Heart left ventricle (tissue), 16 donors: ENCODE results near the gene TANK. TPM values are rescaled to one million over a fixed set of nuclear protein-coding genes. Genes with fewer than 3 reads are reported as not detected.

ENCODE experiments used
- ATAC-seq, 4 donors: fragments of 200-7000 bp; cut with Tn5 transposase; one replicate each; pipeline ENCODE4 v1.9.1; 2020 to 2022; ENCODE audit warnings: moderate library complexity in 4 of 4, mild to moderate bottlenecking in 3 of 4, moderate number of reproducible peaks in 1 of 4
- DNase-seq, 5 donors: peaks; one replicate each; pipeline ENCODE4 v3.0.0-alpha.2; 2020
- H3K27ac ChIP-seq, 12 donors: fragments of 200-600 bp; sonication (generic) in 4 of 12; one replicate each; pipeline versions ENCODE4 v1.5.0 to v1.8.0; 2016 to 2022; ENCODE audit warnings: mild to moderate bottlenecking in 2 of 12
- H3K27me3 ChIP-seq, 9 donors: fragments of 200-600 bp; sonication (generic) in 2 of 9; one replicate each; pipeline versions ENCODE4 v1.5.1 to v1.8.0; 2016 to 2022; ENCODE audit warnings: mild to moderate bottlenecking in 3 of 9
- H3K36me3 ChIP-seq, 9 donors: fragments of 200-600 bp; sonication (generic) in 2 of 9; one replicate each; pipeline versions ENCODE4 v1.5.0 to v1.8.0; 2018 to 2022; ENCODE audit warnings: mild to moderate bottlenecking in 2 of 9
- H3K4me1 ChIP-seq, 12 donors: fragments of 200-600 bp; sonication (generic) in 4 of 12; one replicate each; pipeline versions ENCODE4 v1.5.0 to v1.8.0; 2016 to 2022; ENCODE audit warnings: mild to moderate bottlenecking in 3 of 12
- H3K4me3 ChIP-seq, 12 donors: fragments of 200-600 bp; sonication (generic) in 4 of 12; one replicate each; pipeline versions ENCODE4 v1.5.0 to v1.8.0; 2017 to 2022; ENCODE audit warnings: mild to moderate bottlenecking in 9 of 12, moderate library complexity in 4 of 12
- H3K9me3 ChIP-seq, 12 donors: fragments of 200-600 bp; sonication (generic) in 4 of 12; one replicate each; pipeline versions ENCODE4 v1.5.0 to v1.8.0; 2016 to 2022; ENCODE audit warnings: mild to moderate bottlenecking in 1 of 12
- POLR2A ChIP-seq, 2 donors: fragments of 450-650 bp; IDR thresholded peaks; one replicate each; pipeline ENCODE4 v1.6.1; 2017; ENCODE audit warnings: antibody characterized with exemption in 2 of 2, mild to moderate bottlenecking in 2 of 2, moderate library complexity in 2 of 2
- WGBS, 4 donors: extraction: QIAGEN DNeasy Blood & Tissue Kit in 2 of 4; methylation state at CpG; one replicate each; pipeline versions ENCODE4 v1.1.5 to v1.1.7; 2013 to 2018; 5-methylcytosine and 5-hydroxymethylcytosine counted together
- intact Hi-C, 10 donors: fragments of 100-400 bp; cut with DNase I; formaldehyde crosslinking; loops; one replicate each; pipeline versions ENCODE4 v1.11.1 to v1.14.2; 2022
- polyA plus RNA-seq, 2 donors: library from polyadenylated mRNA; stranded (reverse); fragments of 200-250 nt; gene quantifications; one replicate each; pipeline ENCODE4 v1.2.3, GENCODE V29; 2013
- total RNA-seq, 9 donors: library from RNA; depleted of rRNA in 2 of 9; stranded (reverse); fragments of >200 nt in 2 of 9; fragmentation: NEBNext Ultra II Directional in 3 of 9; extraction: Animal tissue kit (Norgen Biotek cat#: 25700) in 3 of 9; gene quantifications; one replicate each; pipeline versions ENCODE4 v1.1.0 to v1.2.4, GENCODE V29; 2016 to 2023
- TF ChIP-seq, protein P1 (sequence below), 12 donors: fragments of 200-600 bp; sonication (generic) in 4 of 12; IDR thresholded peaks; one replicate each; pipeline versions ENCODE4 v1.5.0 to v1.8.0; 2018 to 2022; ENCODE audit warnings: antibody characterized with exemption in 12 of 12, mild to moderate bottlenecking in 5 of 12
- donor health status: ischemic (EF 13 %, LVEDD 7.1; RV severe dilation, severe dysfunction).
- donor health status: healthy with polysubstance abuse.
- donor health status: DM: no; HTN: yes; CAD: no.
- donor health status: DM: no; HTN: no; CAD: no.
- donor health status: ischemic (EF 25% LVEDD 6.9; RV normal size, moderate dysfunction).
- donor health status: ischemic (EF 25% LVEDD 5.7; RV mildly dilated, moderate dysfunction).
- donor health status: healthy.
- donor health status: DM: yes; HTN: yes; CAD: no.
- donor health status: ischemic (EF 35%, LVEDD 5.7; RV mildly dilated, moderate dysfunction).
- donor health status: nonischemic (EF 11% LVEDD 7.7; RV severe dilation, severe dysfunction).
- donor health status: DM: yes; HTN: yes; CAD: no.
- donor health status: PGD.
- donor health status: ischemic (EF 29% LVEDD 5.4; RV normal size, mild dysfunction).
- donor health status: nonischemic (EF 23%, LVEDD 6.1; RV moderate dilation, normal function).

The TANK gene
- total and polyA plus RNA-seq, 11 donors, result 15.4 to 58.5 (median 32.4) TPM

DNA sequence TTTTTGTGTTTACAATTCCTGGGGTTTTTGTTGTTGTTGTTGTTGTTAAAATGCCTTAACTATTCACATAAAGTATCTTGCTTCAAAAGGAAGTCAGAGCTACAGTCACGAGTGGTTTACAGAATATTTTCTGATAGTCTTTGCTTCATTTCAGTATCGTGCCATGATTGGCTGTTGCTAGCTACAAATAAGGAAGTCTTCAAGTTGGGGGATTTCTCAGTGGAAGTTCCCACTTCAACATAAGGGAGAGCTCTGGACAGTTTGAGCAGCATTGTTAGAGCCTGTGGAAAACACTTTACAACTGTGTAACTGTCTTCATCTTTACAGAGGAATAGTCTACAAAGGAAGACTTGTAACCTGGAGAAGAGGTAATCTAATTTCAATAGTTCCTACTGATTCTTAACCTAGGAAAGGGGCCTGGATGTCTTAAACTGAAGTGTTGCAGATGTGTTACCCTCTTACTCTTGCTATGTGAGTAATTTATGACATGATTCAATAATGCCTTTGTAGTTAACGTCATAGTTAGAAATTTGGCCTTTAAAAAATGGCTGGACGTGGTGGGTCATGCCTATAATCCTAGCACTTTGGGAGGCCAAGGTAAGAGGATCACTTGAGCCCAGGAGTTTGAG, 23.4 kb upstream of the TANK start:
- DNase-seq, result peak in 1 of 5 donors; percentile 15
- Histone ChIP-seq H3K4me3 (peak overlapping the region in 9 of 12 donors; percentile 5 to 62 (median 31)), H3K4me1 (peaks cover 0 to 58% (median 10%) of the 10 kb centered on the region in 12 donors), H3K9me3 (no peaks in the 10 kb centered on the region), H3K27ac (peak overlapping the region in 11 of 12 donors; percentile 33 to 91 (median 50)), H3K36me3 (no peaks in the 10 kb centered on the region), H3K27me3 (no peaks in the 10 kb centered on the region)
- intact Hi-C loops, result no loop called here
- WGBS, 4 donors, result 50 to 57% (median 52%) methylated on average over 4 of the region's 4 CpGs
- TF ChIP-seq, protein P1, sequence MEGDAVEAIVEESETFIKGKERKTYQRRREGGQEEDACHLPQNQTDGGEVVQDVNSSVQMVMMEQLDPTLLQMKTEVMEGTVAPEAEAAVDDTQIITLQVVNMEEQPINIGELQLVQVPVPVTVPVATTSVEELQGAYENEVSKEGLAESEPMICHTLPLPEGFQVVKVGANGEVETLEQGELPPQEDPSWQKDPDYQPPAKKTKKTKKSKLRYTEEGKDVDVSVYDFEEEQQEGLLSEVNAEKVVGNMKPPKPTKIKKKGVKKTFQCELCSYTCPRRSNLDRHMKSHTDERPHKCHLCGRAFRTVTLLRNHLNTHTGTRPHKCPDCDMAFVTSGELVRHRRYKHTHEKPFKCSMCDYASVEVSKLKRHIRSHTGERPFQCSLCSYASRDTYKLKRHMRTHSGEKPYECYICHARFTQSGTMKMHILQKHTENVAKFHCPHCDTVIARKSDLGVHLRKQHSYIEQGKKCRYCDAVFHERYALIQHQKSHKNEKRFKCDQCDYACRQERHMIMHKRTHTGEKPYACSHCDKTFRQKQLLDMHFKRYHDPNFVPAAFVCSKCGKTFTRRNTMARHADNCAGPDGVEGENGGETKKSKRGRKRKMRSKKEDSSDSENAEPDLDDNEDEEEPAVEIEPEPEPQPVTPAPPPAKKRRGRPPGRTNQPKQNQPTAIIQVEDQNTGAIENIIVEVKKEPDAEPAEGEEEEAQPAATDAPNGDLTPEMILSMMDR (IDR thresholded peaks at IDR 0.05), result no peak
- TF ChIP-seq POLR2A (IDR thresholded peaks at IDR 0.05), result peak in 1 of 2 donors; percentile 17
- peak in 3 of 4 donors; percentile 71 to 84 (median 82) for ATAC-seq

DNA sequence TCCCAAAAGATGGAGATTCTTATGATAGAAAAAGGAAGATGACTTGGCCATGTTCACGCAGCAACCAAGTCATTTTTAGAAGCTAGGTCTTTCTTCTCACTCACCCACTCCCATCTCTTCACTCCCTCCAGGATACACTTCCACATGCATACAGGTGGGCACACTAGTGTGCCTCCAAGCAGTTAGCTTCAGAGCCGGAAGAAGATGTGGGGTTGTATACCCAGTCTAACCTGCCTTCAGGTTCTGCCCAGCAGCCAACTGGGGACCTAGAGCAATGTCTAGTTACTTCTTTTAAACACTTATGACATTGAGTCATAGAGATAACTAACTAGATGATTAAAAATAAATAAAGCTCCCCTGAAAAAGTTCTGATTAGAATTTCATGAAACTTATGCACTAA, 21.8 kb upstream of the TANK start:
- intact Hi-C loops, result no loop called here
- peaks cover 0 to 58% (median 10%) of the 10 kb centered on the region in 12 donors for H3K4me1 ChIP-seq
- 81 to 93% (median 85%) methylated on average over 2 of the region's 2 CpGs for WGBS, 4 donors
- H3K36me3 ChIP-seq, result no peaks in the 10 kb centered on the region
- no peak for DNase-seq
- ATAC-seq, result no peak
- H3K4me3 ChIP-seq, result peak overlapping the region in 6 of 12 donors; percentile 8 to 62 (median 45)
- peaks cover 0 to 6% (median 0%) of the 10 kb centered on the region in 12 donors for H3K9me3 ChIP-seq
- H3K27me3 ChIP-seq, result no peaks in the 10 kb centered on the region
- no peak for TF ChIP-seq POLR2A (IDR thresholded peaks at IDR 0.05)
- TF ChIP-seq, protein P1 (IDR thresholded peaks at IDR 0.05), result no peak
- peak overlapping the region in 2 of 12 donors; percentile 21 to 91 for H3K27ac ChIP-seq

DNA sequence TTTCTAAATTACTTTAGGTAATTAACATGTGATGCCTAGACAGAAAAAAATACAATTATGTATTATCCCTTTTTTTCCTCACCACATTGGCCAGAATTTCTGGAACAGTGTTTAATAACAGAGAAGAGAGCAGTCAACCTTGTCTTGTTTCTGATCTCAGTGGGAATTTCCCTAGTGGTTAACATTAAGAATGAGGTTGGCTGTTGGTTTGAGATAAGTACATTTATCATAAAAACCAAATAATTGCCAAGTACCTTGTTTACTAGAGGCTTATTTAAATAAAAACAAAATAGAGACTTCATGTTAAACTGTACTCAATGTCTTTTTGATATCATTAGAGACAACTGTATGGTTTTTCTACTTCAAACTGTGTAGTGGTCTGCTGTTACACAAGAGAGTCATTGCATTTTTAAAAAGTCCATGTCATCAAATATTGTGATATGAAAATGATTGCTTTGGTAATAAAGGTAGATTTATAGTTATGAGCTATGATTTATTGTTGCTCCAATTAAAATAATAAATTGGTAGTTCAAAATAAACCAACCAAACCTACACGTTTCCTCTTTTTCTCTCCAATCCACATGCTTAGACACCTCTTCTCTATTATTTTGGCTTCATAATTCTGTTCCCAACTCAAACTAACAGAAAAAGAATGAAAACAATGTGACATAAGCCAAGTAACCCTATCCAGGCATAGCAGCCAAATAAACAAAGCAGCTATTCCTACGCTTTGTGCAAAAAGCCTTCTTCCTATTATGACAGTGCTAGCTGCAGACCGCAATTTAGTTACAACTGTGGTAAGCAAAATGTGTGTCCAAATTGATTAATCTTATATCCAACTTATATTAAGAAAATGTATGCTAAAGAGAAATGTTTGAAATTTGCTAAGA, 20.9 kb upstream of the TANK start:
- peaks cover 0 to 58% (median 10%) of the 10 kb centered on the region in 12 donors for H3K4me1 ChIP-seq
- intact Hi-C loops, result no loop called here
- H3K27ac ChIP-seq, result peak overlapping the region in 2 of 12 donors; percentile 32 to 91
- no peak for DNase-seq
- TF ChIP-seq POLR2A (IDR thresholded peaks at IDR 0.05), result no peak
- TF ChIP-seq, protein P1 (IDR thresholded peaks at IDR 0.05), result no peak
- H3K36me3 ChIP-seq, result no peaks in the 10 kb centered on the region
- ATAC-seq, result peak in 2 of 4 donors; percentile 22 to 45
- no peaks in the 10 kb centered on the region for H3K27me3 ChIP-seq
- peak overlapping the region in 7 of 12 donors; percentile 4 to 62 (median 45) for H3K4me3 ChIP-seq
- peaks cover 0 to 12% (median 0%) of the 10 kb centered on the region in 12 donors for H3K9me3 ChIP-seq
- 61 to 73% (median 64%) methylated on average over 3 of the region's 3 CpGs for WGBS, 4 donors

DNA sequence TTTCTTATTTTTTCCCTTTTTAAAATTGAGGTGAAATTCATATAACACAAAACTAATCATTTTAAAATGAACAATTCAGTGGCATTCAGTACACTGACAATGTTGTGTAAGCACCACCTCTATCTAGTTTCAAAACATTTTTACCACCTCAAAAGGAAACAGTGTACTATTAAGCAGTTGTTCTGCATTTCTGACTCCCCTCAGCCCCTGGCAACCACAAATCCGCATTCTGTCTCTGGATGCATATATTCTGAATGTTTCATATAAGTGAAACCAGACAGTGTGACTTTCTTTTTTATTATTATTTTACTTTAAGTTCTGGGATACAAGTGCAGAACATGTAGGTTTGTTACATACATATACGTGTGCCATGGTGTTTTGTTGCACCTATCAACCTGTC, 19.2 kb upstream of the TANK start:
- intact Hi-C loops, result no loop called here
- Histone ChIP-seq H3K9me3 (peaks cover 0 to 15% (median 0%) of the 10 kb centered on the region in 12 donors), H3K4me3 (no peak overlapping the region), H3K36me3 (no peaks in the 10 kb centered on the region), H3K27ac (peak overlapping the region in 1 of 12 donors; percentile 22), H3K27me3 (no peaks in the 10 kb centered on the region), H3K4me1 (peaks cover 0 to 46% (median 2%) of the 10 kb centered on the region in 12 donors)
- no peak for TF ChIP-seq POLR2A (IDR thresholded peaks at IDR 0.05)
- TF ChIP-seq, protein P1 (IDR thresholded peaks at IDR 0.05), result no peak
- DNase-seq, result no peak
- no peak for ATAC-seq
- 89 to 95% (median 92%) methylated on average over 2 of the region's 2 CpGs for WGBS, 4 donors
